ENCODE data around the gene YAE1. TPM values are rescaled to one million over a fixed set of nuclear protein-coding genes. Genes with fewer than 3 reads are reported as not detected.

The YAE1 gene
- total RNA-seq, 3 donors from 2014 or later, result 19.8 to 24.2 (median 23.3) TPM

GRCh38 chr7:39583539-39583938 lies 17.3 kb downstream of the YAE1 start:
- Histone ChIP-seq H3K36me3 (ENCODE audit: low read depth) (no peaks in the 10 kb centered on the region), H3K4me1 (ENCODE audit: low read depth) (no peaks in the 10 kb centered on the region), H3K9me3 (no peaks in the 10 kb centered on the region), H3K4me3 (no peak overlapping the region)
- no peak for DNase-seq
- no peak for ATAC-seq
- intact Hi-C loops (cut with DNase I, micrococcal nuclease), result loop anchor here in 1 of 2 donors (10.0 kb wide), 1 partner anchor 161 kb away; no protein-coding TSS in a partner anchor
- TF ChIP-seq, protein P1, sequence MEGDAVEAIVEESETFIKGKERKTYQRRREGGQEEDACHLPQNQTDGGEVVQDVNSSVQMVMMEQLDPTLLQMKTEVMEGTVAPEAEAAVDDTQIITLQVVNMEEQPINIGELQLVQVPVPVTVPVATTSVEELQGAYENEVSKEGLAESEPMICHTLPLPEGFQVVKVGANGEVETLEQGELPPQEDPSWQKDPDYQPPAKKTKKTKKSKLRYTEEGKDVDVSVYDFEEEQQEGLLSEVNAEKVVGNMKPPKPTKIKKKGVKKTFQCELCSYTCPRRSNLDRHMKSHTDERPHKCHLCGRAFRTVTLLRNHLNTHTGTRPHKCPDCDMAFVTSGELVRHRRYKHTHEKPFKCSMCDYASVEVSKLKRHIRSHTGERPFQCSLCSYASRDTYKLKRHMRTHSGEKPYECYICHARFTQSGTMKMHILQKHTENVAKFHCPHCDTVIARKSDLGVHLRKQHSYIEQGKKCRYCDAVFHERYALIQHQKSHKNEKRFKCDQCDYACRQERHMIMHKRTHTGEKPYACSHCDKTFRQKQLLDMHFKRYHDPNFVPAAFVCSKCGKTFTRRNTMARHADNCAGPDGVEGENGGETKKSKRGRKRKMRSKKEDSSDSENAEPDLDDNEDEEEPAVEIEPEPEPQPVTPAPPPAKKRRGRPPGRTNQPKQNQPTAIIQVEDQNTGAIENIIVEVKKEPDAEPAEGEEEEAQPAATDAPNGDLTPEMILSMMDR (IDR thresholded peaks at IDR 0.05), result no peak

DNA sequence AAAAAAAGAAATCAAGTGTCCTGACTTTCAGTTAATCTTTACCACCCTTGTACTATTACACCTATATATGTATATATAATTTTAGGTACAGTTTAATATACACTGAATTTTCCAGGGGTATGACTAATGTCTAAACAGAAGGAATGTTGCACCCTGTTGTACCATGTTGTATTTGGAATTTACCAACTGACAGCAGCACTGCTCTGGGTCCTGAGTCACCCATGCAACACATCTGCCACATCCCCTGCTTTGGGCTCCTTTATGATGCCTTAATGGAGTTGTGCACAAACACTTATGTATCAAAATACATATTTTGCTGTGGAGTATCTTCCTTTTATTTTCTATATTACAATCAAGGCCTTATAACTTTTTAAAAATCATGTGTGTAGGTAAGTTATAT lies 21.2 kb downstream of the YAE1 start:
- H3K4me1 ChIP-seq (ENCODE audit: low read depth), result no peaks in the 10 kb centered on the region
- H3K36me3 ChIP-seq (ENCODE audit: low read depth), result no peaks in the 10 kb centered on the region
- no peak for ATAC-seq
- intact Hi-C loops (cut with DNase I, micrococcal nuclease), result loop anchor here in 1 of 2 donors (10.0 kb wide), 1 partner anchor 157 kb away; no protein-coding TSS in a partner anchor
- H3K9me3 ChIP-seq, result no peaks in the 10 kb centered on the region
- DNase-seq, result no peak
- no peak overlapping the region for H3K4me3 ChIP-seq
- TF ChIP-seq, protein P1 (IDR thresholded peaks at IDR 0.05), result no peak

DNA sequence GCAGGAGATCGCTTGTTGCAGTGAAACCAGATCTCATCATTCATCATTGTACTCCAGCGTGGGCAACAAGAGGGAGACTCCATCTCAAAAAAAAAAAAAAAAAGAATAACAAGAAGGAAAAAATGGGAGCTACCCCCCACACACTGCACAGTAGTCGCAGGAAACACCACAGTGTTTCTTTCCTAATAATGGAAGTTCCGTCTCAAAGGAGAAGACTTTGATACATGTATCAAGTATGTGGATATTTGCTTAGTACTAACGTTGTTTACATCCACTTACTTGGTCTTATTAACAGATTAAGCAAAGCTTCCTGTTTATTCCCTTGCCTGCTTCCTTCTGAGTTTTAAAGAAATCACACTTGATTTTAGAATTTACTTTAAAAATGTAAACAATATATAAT lies 22.2 kb downstream of the YAE1 start:
- Histone ChIP-seq H3K36me3 (ENCODE audit: low read depth) (no peaks in the 10 kb centered on the region), H3K4me1 (ENCODE audit: low read depth) (no peaks in the 10 kb centered on the region), H3K9me3 (no peaks in the 10 kb centered on the region), H3K4me3 (no peak overlapping the region)
- no peak for ATAC-seq
- no peak for DNase-seq
- intact Hi-C loops (cut with DNase I, micrococcal nuclease), result loop anchor here in 1 of 2 donors (10.0 kb wide), 1 partner anchor 156 kb away; no protein-coding TSS in a partner anchor
- TF ChIP-seq, protein P1 (IDR thresholded peaks at IDR 0.05), result no peak

DNA sequence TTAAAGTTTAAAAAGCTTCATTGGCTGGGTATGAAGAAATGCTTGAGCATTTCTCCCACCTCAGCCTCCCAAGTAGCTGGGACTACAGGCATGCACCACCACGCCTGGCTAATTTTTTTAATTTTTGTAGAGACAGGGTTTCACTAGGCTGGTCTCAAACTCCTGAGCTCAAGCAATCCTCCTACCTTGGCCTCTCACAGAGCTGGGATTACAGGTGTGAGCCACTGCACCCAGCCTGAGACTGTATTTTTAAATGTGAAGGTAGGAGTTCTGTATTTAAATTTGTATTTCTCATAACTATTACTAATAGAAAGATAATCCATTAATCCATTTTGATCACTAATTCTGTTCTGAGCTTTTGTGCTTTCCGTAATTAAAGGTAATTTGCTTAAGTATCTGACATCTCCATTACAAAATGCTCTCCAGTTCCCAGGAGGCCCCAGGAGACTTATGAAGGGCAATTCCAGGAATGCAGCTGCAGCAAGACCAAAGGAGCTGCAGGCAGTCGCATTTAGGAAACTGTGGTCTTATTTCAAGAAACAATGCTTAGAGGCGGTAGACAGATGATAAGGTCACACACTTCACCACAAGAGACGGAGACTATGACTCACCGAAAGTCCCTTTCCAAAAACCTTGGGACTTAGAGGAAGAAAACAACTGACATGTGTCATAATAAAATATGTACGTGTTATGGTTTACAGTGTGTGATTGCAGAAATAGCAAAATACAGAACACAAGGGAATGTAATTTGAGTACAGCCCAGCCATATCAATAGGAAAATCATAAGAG lies 23.3 kb downstream of the YAE1 start:
- peak; percentile 71 for ATAC-seq
- H3K4me1 ChIP-seq (ENCODE audit: low read depth), result no peaks in the 10 kb centered on the region
- H3K4me3 ChIP-seq, result no peak overlapping the region
- peak in 1 of 3 donors; percentile 40 for DNase-seq
- H3K36me3 ChIP-seq (ENCODE audit: low read depth), result no peaks in the 10 kb centered on the region
- intact Hi-C loops (cut with DNase I, micrococcal nuclease), result loop anchor here in 1 of 2 donors (10.0 kb wide), 1 partner anchor 155 kb away; no protein-coding TSS in a partner anchor
- no peaks in the 10 kb centered on the region for H3K9me3 ChIP-seq
- TF ChIP-seq, protein P1 (IDR thresholded peaks at IDR 0.05), result no peak

DNA sequence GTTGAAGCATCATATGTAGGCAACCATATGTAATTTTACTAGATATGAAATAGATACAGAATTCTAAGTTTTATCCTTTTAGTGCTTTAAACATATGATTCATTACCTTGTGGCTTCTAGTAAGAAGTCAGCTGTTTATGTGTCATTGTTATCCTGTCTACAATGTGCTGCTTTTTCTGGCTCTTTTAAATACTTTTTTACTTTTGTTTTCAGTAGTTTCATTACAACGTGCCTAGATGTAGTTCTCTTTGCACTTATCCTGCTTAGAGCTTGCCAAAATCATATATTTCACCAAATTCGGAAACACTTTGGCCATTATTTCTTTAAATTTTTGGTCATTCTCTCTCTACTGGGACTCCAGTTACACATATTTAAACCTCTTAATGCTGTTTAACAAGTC lies 26.4 kb downstream of the YAE1 start:
- no peak overlapping the region for H3K4me3 ChIP-seq
- DNase-seq (no peak), ATAC-seq (no peak)
- intact Hi-C loops (cut with DNase I, micrococcal nuclease), result no loop called here
- H3K36me3 ChIP-seq (ENCODE audit: low read depth), result no peaks in the 10 kb centered on the region
- no peaks in the 10 kb centered on the region for H3K9me3 ChIP-seq
- TF ChIP-seq, protein P1 (IDR thresholded peaks at IDR 0.05), result no peak
- H3K4me1 ChIP-seq (ENCODE audit: low read depth), result no peaks in the 10 kb centered on the region

All from mucosa of descending colon (tissue), 3 donors.